Measurements from ENCODE around the gene MARCHF3.
A peak's percentile ranks its signal among the peaks of the same experiment; 100 is the strongest.

The MARCHF3 gene

GRCh38 chr5:127030259-127031146 lies at the start of gene MARCHF3:
Gene MARCHF3, minus strand, starts transcription at chr5:127030558. Its CDS starts 112,387 bp downstream, at chr5:126918171.
- H3K4me3 ChIP-seq (ENCODE audit: low read depth, low read length), result peak within 1 kb of the TSS; percentile 80
- peak; percentile 98 for DNase-seq (ENCODE audit: low read depth)
- TF ChIP-seq CTCF (IDR thresholded peaks at IDR 0.05; ENCODE audit: low read depth, low read length), result no peak
- peak; percentile 93 for TF ChIP-seq POLR2A (IDR thresholded peaks at IDR 0.05; ENCODE audit: extremely low read depth, insufficient read length)
- peak; percentile 4; the same call in 1 of the 2 replicates for TF ChIP-seq MYC (IDR thresholded peaks at IDR 0.05; ENCODE audit: low read depth, low read length)
- peak; percentile 64 for TF ChIP-seq MAX (IDR thresholded peaks at IDR 0.05; ENCODE audit: low read depth, low read length)

GRCh38 chr5:127079994-127080491 lies 49.7 kb upstream of the MARCHF3 start:
- TF ChIP-seq MYC (IDR thresholded peaks at IDR 0.05; ENCODE audit: low read depth, low read length) (no peak), CTCF (IDR thresholded peaks at IDR 0.05; ENCODE audit: low read depth, low read length) (no peak), MAX (IDR thresholded peaks at IDR 0.05; ENCODE audit: low read depth, low read length) (no peak), POLR2A (IDR thresholded peaks at IDR 0.05; ENCODE audit: extremely low read depth, insufficient read length) (no peak)
- DNase-seq (ENCODE audit: low read depth), result peak; percentile 71
- H3K4me3 ChIP-seq (ENCODE audit: low read depth, low read length), result no peak overlapping the region

- DNase-seq (ENCODE audit: low read depth), result no peak
- no peak for TF ChIP-seq MAX (IDR thresholded peaks at IDR 0.05; ENCODE audit: low read depth, low read length)
- TF ChIP-seq CTCF (IDR thresholded peaks at IDR 0.05; ENCODE audit: low read depth, low read length), result no peak
- no peak overlapping the region for H3K4me3 ChIP-seq (ENCODE audit: low read depth, low read length)
Observed at GRCh38 chr5:127077366-127077765, 47.0 kb upstream of the MARCHF3 start.

GRCh38 chr5:127076315-127077129 lies 46.2 kb upstream of the MARCHF3 start:
- no peak overlapping the region for H3K4me3 ChIP-seq (ENCODE audit: low read depth, low read length)
- no peak for TF ChIP-seq POLR2A (IDR thresholded peaks at IDR 0.05; ENCODE audit: extremely low read depth, insufficient read length)
- no peak for TF ChIP-seq CTCF (IDR thresholded peaks at IDR 0.05; ENCODE audit: low read depth, low read length)
- TF ChIP-seq MAX (IDR thresholded peaks at IDR 0.05; ENCODE audit: low read depth, low read length), result no peak
- no peak for TF ChIP-seq MYC (IDR thresholded peaks at IDR 0.05; ENCODE audit: low read depth, low read length)
- DNase-seq (ENCODE audit: low read depth), result no peak

GRCh38 chr5:127074466-127074865 lies 44.1 kb upstream of the MARCHF3 start:
- TF ChIP-seq POLR2A (IDR thresholded peaks at IDR 0.05; ENCODE audit: extremely low read depth, insufficient read length), result no peak
- TF ChIP-seq MYC (IDR thresholded peaks at IDR 0.05; ENCODE audit: low read depth, low read length), result no peak
- TF ChIP-seq MAX (IDR thresholded peaks at IDR 0.05; ENCODE audit: low read depth, low read length), result no peak
- no peak for TF ChIP-seq CTCF (IDR thresholded peaks at IDR 0.05; ENCODE audit: low read depth, low read length)
- DNase-seq (ENCODE audit: low read depth), result no peak
- no peak overlapping the region for H3K4me3 ChIP-seq (ENCODE audit: low read depth, low read length)

Data from NB4 (cell line).